ENCODE data around the gene NASP. TPM values are rescaled to one million over a fixed set of nuclear protein-coding genes. Genes with fewer than 3 reads are reported as not detected.
"Not testable (repeated sequence)": the region's sequence is repeated elsewhere in the genome, so short reads cannot be mapped to it uniquely, and the experiment has no call there.

NASP gene
- total RNA-seq, 1 donor from 2014 or later: 455 TPM

- peak overlapping the region; percentile 97 for H3K4me3 Mint-ChIP-seq
Observed at GRCh38 chr1:45585110-45585426, 1.2 kb downstream of the NASP start.

DNA sequence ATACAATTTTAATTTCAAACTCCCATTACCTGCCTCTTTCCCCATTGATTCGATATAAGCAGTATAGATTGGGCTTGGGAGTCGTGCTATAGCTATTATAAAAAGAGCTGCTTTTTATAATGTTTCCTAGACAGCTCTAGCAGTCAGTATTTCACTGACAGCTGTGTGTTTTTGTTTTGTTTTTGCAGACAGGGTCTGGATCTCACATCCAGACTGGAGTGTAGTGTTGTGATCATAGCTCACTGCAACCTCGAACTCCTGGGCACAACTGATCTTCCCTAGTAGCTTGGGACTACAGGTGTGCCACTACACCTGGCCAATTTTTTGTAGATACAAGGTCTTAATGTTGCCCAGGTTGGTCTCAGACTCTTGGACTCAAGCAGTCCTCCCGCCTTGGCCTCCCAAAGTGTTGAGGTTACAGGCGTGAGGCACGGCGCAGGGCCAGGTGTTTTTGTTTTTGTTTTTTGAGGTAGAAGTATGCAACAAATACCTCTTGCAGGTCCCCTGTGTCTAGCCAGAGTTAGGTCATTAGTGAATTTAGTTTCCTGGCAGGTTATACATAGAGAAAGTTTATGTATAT is 1.7 kb downstream of the NASP start:
- Mint-ChIP-seq H3K9me3 (no peaks in the 10 kb centered on the region), H3K27ac (ENCODE audit: unreplicated experiment) (peak overlapping the region; percentile 100), H3K4me3 (peak overlapping the region; percentile 97), H3K4me1 (peaks cover 35% of the 10 kb centered on the region), H3K27me3 (ENCODE audit: low read depth) (peaks cover 13% of the 10 kb centered on the region), H3K36me3 (ENCODE audit: low read depth) (peaks cover 6% of the 10 kb centered on the region)
- no peak for TF ChIP-seq CTCF (conservative IDR thresholded peaks at IDR 0.05)
- DNase-seq (ENCODE audit: low read depth, low spot score): no peak

More at GRCh38 chr1:45585110-45585426, 1.2 kb downstream of the NASP start:
- DNase-seq (ENCODE audit: low read depth, low spot score): no peak
- TF ChIP-seq CTCF (conservative IDR thresholded peaks at IDR 0.05): peak; percentile 17
- peaks cover 6% of the 10 kb centered on the region for H3K36me3 Mint-ChIP-seq (ENCODE audit: low read depth)
- peaks cover 13% of the 10 kb centered on the region for H3K27me3 Mint-ChIP-seq (ENCODE audit: low read depth)
- H3K4me1 Mint-ChIP-seq: peaks cover 35% of the 10 kb centered on the region
- H3K27ac Mint-ChIP-seq (ENCODE audit: unreplicated experiment): peak overlapping the region; percentile 100
- no peaks in the 10 kb centered on the region for H3K9me3 Mint-ChIP-seq

DNA sequence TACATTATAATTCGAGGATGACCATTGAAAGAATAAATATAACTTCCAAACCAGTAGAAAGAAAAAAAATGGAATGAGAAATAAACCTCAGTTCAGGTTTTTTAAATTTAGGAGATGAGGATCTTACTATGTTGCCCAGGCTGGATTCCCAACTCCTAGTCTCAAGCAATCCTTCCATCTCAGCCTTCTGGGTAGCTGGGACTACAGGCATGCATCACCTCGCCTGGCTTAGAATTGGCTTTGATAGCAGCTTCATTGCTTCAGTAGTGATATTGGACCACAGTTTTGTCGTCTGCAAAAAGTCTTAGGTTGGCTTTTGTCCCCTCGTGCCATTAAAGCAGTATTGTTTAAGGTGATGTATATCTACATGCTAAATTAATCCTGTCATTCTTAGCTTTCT is 2.9 kb downstream of the NASP start:
- Mint-ChIP-seq H3K9me3 (no peaks in the 10 kb centered on the region), H3K4me3 (peak overlapping the region; percentile 97), H3K4me1 (peaks cover 38% of the 10 kb centered on the region), H3K27ac (ENCODE audit: unreplicated experiment) (no peak overlapping the region), H3K27me3 (ENCODE audit: low read depth) (peaks cover 13% of the 10 kb centered on the region), H3K36me3 (ENCODE audit: low read depth) (peaks cover 10% of the 10 kb centered on the region)
- TF ChIP-seq CTCF (conservative IDR thresholded peaks at IDR 0.05): no peak
- no peak for DNase-seq (ENCODE audit: low read depth, low spot score)

DNA sequence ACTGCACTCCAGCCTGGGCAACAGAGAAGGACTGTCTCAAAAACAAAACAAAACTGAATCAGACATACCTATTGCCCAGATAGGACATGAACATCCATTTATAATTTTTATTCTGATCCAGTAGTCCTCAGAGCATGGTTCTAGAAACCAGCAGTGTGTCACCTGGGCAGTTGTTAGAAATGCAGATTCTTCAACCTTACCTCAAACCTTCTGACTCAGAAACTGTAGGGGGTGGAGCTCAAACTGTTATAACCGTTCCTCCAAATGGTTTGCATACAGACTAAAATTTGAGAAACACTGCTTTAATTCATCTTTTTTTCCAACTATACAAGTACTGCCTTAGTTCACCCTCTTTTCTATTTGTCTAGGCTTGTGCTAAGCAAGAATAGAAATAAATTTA is 6.0 kb downstream of the NASP start:
- Mint-ChIP-seq H3K4me3 (no peak overlapping the region), H3K9me3 (no peaks in the 10 kb centered on the region), H3K36me3 (ENCODE audit: low read depth) (peaks cover 4% of the 10 kb centered on the region), H3K4me1 (peaks cover 31% of the 10 kb centered on the region), H3K27me3 (ENCODE audit: low read depth) (peaks cover under 1% of the 10 kb centered on the region), H3K27ac (ENCODE audit: unreplicated experiment) (no peak overlapping the region)
- DNase-seq (ENCODE audit: low read depth, low spot score): no peak
- no peak for TF ChIP-seq CTCF (conservative IDR thresholded peaks at IDR 0.05)

DNA sequence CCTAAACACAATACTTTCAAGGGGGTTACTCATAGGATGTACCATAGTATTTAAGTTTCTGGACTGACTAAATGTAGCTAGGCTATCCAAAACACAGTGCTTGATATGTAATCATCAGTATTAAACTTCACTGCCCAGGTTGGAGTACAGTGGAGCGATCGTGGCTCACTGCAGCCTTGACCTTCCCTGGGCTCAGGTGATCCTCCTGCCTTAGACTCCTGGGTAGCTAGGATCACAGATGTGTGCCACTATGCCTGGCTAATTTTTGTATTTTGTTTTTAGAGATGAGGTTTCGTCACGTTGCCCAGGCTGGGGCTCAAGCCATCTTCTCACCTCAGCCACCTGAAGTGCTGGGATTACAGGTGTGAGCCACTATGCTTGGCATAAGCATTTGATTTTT is 10.6 kb downstream of the NASP start:
- DNase-seq (ENCODE audit: low read depth, low spot score): no peak
- H3K36me3 Mint-ChIP-seq (ENCODE audit: low read depth): peaks cover 16% of the 10 kb centered on the region
- no peak overlapping the region for H3K4me3 Mint-ChIP-seq
- no peak for TF ChIP-seq CTCF (conservative IDR thresholded peaks at IDR 0.05)
- H3K27ac Mint-ChIP-seq (ENCODE audit: unreplicated experiment): no peak overlapping the region
- no peaks in the 10 kb centered on the region for H3K27me3 Mint-ChIP-seq (ENCODE audit: low read depth)
- peaks cover 18% of the 10 kb centered on the region for H3K4me1 Mint-ChIP-seq
- H3K9me3 Mint-ChIP-seq: no peaks in the 10 kb centered on the region

DNA sequence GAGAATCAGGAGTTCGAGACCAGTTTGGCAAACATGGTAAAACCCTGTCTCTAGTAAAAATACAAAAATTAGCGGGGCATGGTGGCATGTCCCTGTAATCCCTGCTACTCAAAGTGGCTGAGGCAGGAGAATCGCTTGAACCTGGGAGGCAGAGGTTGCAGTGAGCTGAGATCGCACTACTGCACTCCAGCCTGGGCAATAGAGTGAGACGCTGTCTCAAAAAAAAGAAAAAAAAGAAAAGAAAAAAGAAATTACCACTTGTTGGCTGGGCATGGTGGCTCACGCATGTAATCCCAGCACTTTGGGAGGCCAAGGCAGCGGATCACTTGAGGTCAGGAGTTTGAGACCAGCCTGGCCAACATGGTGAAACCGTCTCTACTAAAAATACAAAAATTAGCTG is 12.9 kb downstream of the NASP start:
- peaks cover 22% of the 10 kb centered on the region for H3K4me1 Mint-ChIP-seq
- H3K9me3 Mint-ChIP-seq: not testable (repeated sequence)

More for the DNA sequence above, 12.9 kb downstream of the NASP start:
- H3K36me3 Mint-ChIP-seq (ENCODE audit: low read depth): peaks cover 13% of the 10 kb centered on the region
- H3K4me3 Mint-ChIP-seq; H3K27ac Mint-ChIP-seq (ENCODE audit: unreplicated experiment); H3K27me3 Mint-ChIP-seq (ENCODE audit: low read depth); DNase-seq (ENCODE audit: low read depth, low spot score): not testable (repeated sequence)
